Calu3 (cell line): Measurements from ENCODE around the gene CYB561A3. TPM values are rescaled to one million over a fixed set of nuclear protein-coding genes. Genes with fewer than 3 reads are reported as not detected.

Experiments
- BruUV-seq: library from RNA; stranded (reverse); fragments of 400-500 nt; replicated peaks from 2 replicates; lab custom pipeline; 2021; lab: Mats Ljungman, UMichigan
- CTCF ChIA-PET: fragments of 300-600 bp; sonication (Branson Sonifier 250); formaldehyde crosslinking; loops from one replicate; lab custom pipeline; 2022; ENCODE audit warnings: antibody characterized with exemption; lab: Charles Lee
- DNase-seq: peaks from one replicate; pipeline ENCODE4 v3.0.0; 2022
- H3K27ac Mint-ChIP-seq: one replicate; pipeline ENCODE4 v1.8.0; 2022; ENCODE audit warnings: mixed read lengths; ENCODE audit not compliant: unreplicated experiment
- H3K27me3 Mint-ChIP-seq: one replicate; pipeline ENCODE4 v1.8.0; 2022; ENCODE audit warnings: mixed read lengths; ENCODE audit not compliant: unreplicated experiment
- H3K36me3 Mint-ChIP-seq: one replicate; pipeline ENCODE4 v1.8.0; 2022; ENCODE audit warnings: mild to moderate bottlenecking, moderate library complexity, mixed read lengths; ENCODE audit not compliant: insufficient read depth, unreplicated experiment
- H3K4me1 Mint-ChIP-seq: one replicate; pipeline ENCODE4 v1.8.0; 2022; ENCODE audit warnings: mild to moderate bottlenecking, low read depth, mixed read lengths; ENCODE audit not compliant: unreplicated experiment
- H3K4me3 Mint-ChIP-seq: one replicate; pipeline ENCODE4 v1.8.0; 2022; ENCODE audit warnings: mild to moderate bottlenecking, low read depth, moderate library complexity, mixed read lengths; ENCODE audit not compliant: unreplicated experiment
- H3K9me3 Mint-ChIP-seq: one replicate; pipeline ENCODE4 v1.8.0; 2022; ENCODE audit warnings: low read depth, mixed read lengths; ENCODE audit not compliant: unreplicated experiment
- intact Hi-C: fragments of 100-400 bp; cut with micrococcal nuclease; formaldehyde crosslinking; loops from one replicate; pipeline ENCODE4 v1.10.0; 2022; ENCODE audit not compliant: unreplicated experiment
- total RNA-seq: library from RNA; stranded (reverse); gene quantifications from 2 replicates; pipeline ENCODE4 v1.2.3, GENCODE V29; 2022
- TF ChIP-seq, protein P1 (sequence below): fragments of 200-600 bp; IDR thresholded peaks from one replicate; pipeline ENCODE4 v1.8.0; 2022; ENCODE audit warnings: antibody characterized with exemption; ENCODE audit not compliant: unreplicated experiment

CYB561A3 gene
- total RNA-seq, 1 experiment from 2014 or later: 39.2 TPM

DNA sequence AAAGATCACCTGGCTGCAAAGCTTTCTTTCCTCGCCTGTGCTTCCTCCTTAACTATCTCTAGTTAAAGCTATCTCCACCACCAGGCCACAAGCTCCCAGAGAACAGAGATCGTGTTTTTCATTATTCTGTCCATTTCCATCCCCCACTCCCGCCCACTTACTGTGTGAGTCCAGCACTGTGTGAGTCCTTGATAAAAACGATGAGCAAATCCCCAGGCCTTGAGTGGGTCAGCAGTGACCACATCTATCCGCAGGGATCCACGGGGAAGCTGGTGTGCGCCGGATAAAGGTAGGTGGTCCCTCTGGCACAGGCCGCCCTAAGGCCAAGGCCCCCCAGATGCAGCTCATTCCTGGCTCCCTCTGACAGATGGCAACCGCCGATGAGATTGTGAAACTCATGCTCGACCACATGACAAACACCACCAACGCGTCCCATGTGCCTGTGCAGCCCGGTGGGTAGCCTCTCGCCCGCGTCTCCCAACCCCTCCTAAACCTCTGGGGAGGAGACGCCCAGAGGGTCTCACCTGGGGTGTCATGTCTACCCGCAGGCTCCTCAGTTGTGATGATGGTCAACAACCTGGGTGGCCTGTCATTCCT lies 19.4 kb downstream of the CYB561A3 start:
- intact Hi-C loops: no loop called here
- Mint-ChIP-seq H3K27me3 (no peaks in the 10 kb centered on the region), H3K36me3 (peaks cover 17% of the 10 kb centered on the region), H3K4me1 (no peaks in the 10 kb centered on the region), H3K9me3 (no peaks in the 10 kb centered on the region), H3K27ac (no peak overlapping the region), H3K4me3 (no peak overlapping the region)
- no peak for DNase-seq
- CTCF ChIA-PET: no interaction called here
- TF ChIP-seq, protein P1, sequence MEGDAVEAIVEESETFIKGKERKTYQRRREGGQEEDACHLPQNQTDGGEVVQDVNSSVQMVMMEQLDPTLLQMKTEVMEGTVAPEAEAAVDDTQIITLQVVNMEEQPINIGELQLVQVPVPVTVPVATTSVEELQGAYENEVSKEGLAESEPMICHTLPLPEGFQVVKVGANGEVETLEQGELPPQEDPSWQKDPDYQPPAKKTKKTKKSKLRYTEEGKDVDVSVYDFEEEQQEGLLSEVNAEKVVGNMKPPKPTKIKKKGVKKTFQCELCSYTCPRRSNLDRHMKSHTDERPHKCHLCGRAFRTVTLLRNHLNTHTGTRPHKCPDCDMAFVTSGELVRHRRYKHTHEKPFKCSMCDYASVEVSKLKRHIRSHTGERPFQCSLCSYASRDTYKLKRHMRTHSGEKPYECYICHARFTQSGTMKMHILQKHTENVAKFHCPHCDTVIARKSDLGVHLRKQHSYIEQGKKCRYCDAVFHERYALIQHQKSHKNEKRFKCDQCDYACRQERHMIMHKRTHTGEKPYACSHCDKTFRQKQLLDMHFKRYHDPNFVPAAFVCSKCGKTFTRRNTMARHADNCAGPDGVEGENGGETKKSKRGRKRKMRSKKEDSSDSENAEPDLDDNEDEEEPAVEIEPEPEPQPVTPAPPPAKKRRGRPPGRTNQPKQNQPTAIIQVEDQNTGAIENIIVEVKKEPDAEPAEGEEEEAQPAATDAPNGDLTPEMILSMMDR: no peak
- BruUV-seq: no TSS peak

DNA sequence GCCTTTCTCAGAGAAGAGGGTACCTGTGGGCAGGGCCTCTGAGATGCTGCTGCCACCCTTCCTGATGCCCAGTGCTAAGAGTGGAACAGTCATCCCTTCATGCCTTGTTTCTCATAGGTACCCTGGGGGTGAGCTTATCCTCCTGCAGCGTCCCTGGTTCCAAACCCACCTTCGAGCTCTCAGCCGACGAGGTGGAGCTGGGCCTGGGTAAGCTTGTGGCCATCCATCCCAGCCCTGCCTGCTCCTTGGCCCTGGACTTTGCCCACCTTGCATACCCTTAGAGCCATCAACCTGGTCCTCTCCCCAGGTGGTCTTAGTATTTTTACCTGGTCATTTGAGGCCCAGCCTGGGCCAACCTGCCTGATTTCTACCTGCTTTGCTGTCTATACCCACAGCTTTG lies 20.0 kb downstream of the CYB561A3 start:
- Mint-ChIP-seq H3K4me1 (no peaks in the 10 kb centered on the region), H3K27me3 (no peaks in the 10 kb centered on the region), H3K9me3 (no peaks in the 10 kb centered on the region), H3K36me3 (peaks cover 21% of the 10 kb centered on the region), H3K4me3 (no peak overlapping the region), H3K27ac (no peak overlapping the region)
- intact Hi-C loops: no loop called here
- CTCF ChIA-PET: interaction anchor here (0.6 kb wide), 1 partner anchor 640 kb away, joined by 3 read pairs; no protein-coding TSS in a partner anchor
- TF ChIP-seq, protein P1: no peak
- no peak for DNase-seq
- BruUV-seq: no TSS peak

DNA sequence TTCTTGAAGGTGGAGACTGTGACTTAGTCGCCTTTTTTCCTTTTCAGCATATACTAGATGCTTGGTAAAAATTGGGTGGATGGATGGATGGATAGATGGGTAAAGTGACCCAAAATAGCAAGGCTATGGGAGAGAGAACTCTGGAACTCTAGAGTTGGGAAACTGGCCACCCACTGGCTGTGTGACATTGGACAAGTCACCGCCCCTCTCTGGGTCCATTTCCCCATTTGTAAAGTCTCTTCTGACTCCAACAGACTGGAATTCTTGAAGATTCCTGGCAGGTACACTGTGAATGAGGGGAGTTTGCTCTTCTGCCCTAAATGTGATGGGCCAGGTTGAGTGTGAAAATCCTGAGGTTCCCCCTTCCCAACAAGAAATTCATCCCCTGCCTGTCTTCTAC lies 20.7 kb downstream of the CYB561A3 start:
- intact Hi-C loops: no loop called here
- no peaks in the 10 kb centered on the region for H3K4me1 Mint-ChIP-seq
- BruUV-seq: no TSS peak
- H3K27me3 Mint-ChIP-seq: no peaks in the 10 kb centered on the region
- CTCF ChIA-PET: no interaction called here
- DNase-seq: no peak
- peaks cover 18% of the 10 kb centered on the region for H3K36me3 Mint-ChIP-seq
- no peak overlapping the region for H3K4me3 Mint-ChIP-seq
- TF ChIP-seq, protein P1: no peak
- H3K9me3 Mint-ChIP-seq: no peaks in the 10 kb centered on the region
- H3K27ac Mint-ChIP-seq: no peak overlapping the region

DNA sequence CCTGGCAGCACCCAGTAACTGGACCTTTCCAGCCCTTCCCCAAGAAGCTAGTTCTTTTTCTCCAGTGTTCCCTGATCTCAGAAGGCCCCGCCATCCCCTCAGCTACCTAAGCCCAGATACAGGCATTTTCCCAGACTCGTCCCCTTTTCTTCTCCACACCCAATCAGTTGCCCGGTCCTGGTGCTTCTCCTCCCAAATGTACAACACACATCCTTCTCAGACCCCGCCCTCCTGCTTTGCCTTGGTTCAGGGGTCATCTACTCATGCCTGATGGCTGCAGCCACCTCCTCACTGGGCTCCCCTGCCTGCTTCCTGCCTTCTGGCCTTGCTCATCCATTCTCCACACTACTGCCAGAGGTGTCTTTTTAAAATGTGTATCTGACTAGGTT lies 22.2 kb downstream of the CYB561A3 start:
- Mint-ChIP-seq H3K9me3 (no peaks in the 10 kb centered on the region), H3K4me1 (no peaks in the 10 kb centered on the region), H3K36me3 (peaks cover 16% of the 10 kb centered on the region), H3K27ac (no peak overlapping the region), H3K27me3 (no peaks in the 10 kb centered on the region), H3K4me3 (no peak overlapping the region)
- no TSS peak for BruUV-seq
- CTCF ChIA-PET: no interaction called here
- intact Hi-C loops: loop anchor here (10.0 kb wide), 1 partner anchor 85 kb away; no protein-coding TSS in a partner anchor
- TF ChIP-seq, protein P1: no peak
- no peak for DNase-seq
